H1 (cell line): ENCODE data around the gene LIN37. TPM values are rescaled to one million over a fixed set of nuclear protein-coding genes. Genes with fewer than 3 reads are reported as not detected.

Source experiments
- CTCF ChIA-PET: fragments of 300-600 bp; sonication (Branson Sonifier 250); formaldehyde crosslinking; loops from one replicate; lab custom pipeline; 2021; ENCODE audit not compliant: partially characterized antibody; lab: Charles Lee
- POLR2A ChIA-PET: fragments of 300-600 bp; sonication (Branson Sonifier 250); formaldehyde crosslinking; loops from one replicate; lab custom pipeline; 2021; ENCODE audit warnings: inconsistent platforms; ENCODE audit not compliant: partially characterized antibody; lab: Charles Lee
- DNase-seq, 2 experiments: peaks; one replicate each; pipeline versions ENCODE4 v3.0.0 to v3.0.0-alpha.2; 2010 to 2022; ENCODE audit warnings: low spot score in 2 of 2, low read depth in 1 of 2, mixed read lengths in 1 of 2
- FAIRE-seq: peaks from 2 replicates; lab custom pipeline; 2011; peaks lifted over from hg19 to GRCh38; lab: Jason Lieb, UNC
- H2AFZ ChIP-seq: 2 replicates; pipeline ENCODE4 v1.8.1; 2012; ENCODE audit warnings: low read length, inconsistent platforms
- H2AK5ac ChIP-seq: 2 replicates; pipeline ENCODE4 v1.6.1; 2013; ENCODE audit warnings: low read depth, low read length
- H2BK120ac ChIP-seq: replicated peaks from 2 replicates; pipeline ENCODE3; 2013; ENCODE audit warnings: low read depth, low read length, inconsistent platforms
- H2BK12ac ChIP-seq: 2 replicates; pipeline ENCODE4 v1.6.1; 2013; ENCODE audit warnings: low read depth, low read length
- H2BK15ac ChIP-seq: 2 replicates; pipeline ENCODE4 v1.6.1; 2013; ENCODE audit warnings: low read length
- H2BK20ac ChIP-seq: 2 replicates; pipeline ENCODE4 v1.6.1; 2013; ENCODE audit warnings: low read length
- H2BK5ac ChIP-seq: 2 replicates; pipeline ENCODE4 v1.6.1; 2013; ENCODE audit warnings: low read depth, low read length
- H3K14ac ChIP-seq: 2 replicates; pipeline ENCODE4 v1.6.1; 2013; ENCODE audit warnings: inconsistent platforms; ENCODE audit not compliant: insufficient read length
- H3K18ac ChIP-seq: 2 replicates; pipeline ENCODE4 v1.6.1; 2013; ENCODE audit warnings: low read length; ENCODE audit errors: extremely low read depth
- H3K23ac ChIP-seq: 2 replicates; pipeline ENCODE4 v1.6.1; 2013; ENCODE audit warnings: inconsistent platforms; ENCODE audit not compliant: insufficient read length
- H3K23me2 ChIP-seq: 2 replicates; pipeline ENCODE4 v1.6.1; 2013; ENCODE audit warnings: low read depth, low read length
- H3K27ac ChIP-seq: 2 replicates; pipeline ENCODE4 v1.6.1; 2011; ENCODE audit warnings: low read depth, low read length, inconsistent platforms
- H3K27me3 ChIP-seq, 4 experiments: replicated peaks in 1 of 4; 1 replicate in 1 of 4; 2 replicates in 3 of 4; pipeline versions ENCODE4 v1.6.1 to v1.8.1; 2011 to 2013; ENCODE audit warnings: low read length in 3 of 4, mild to moderate bottlenecking in 3 of 4, inconsistent platforms in 2 of 4, mixed read lengths in 2 of 4, moderate library complexity in 1 of 4; ENCODE audit not compliant: control insufficient read depth in 3 of 4, insufficient read depth in 3 of 4; ENCODE audit errors: extremely low read depth in 1 of 4
- H3K36me3 ChIP-seq, 4 experiments: 2 replicates each; pipeline versions ENCODE4 v1.6.1 to v1.8.1; 2011 to 2013; ENCODE audit warnings: mild to moderate bottlenecking in 4 of 4, low read length in 3 of 4, moderate library complexity in 2 of 4, control low read depth in 1 of 4, inconsistent platforms in 1 of 4; ENCODE audit not compliant: insufficient read depth in 4 of 4, control insufficient read depth in 2 of 4
- H3K4ac ChIP-seq: replicated peaks from 2 replicates; pipeline ENCODE3; 2013; ENCODE audit warnings: low read length, low read depth, mixed read lengths, inconsistent platforms; ENCODE audit not compliant: insufficient read length
- H3K4me1 ChIP-seq, 4 experiments: replicated peaks in 1 of 4; 1 replicate in 1 of 4; 2 replicates in 3 of 4; pipeline versions ENCODE4 v1.6.1 to v1.8.1; 2011 to 2013; ENCODE audit warnings: low read length in 3 of 4, inconsistent platforms in 2 of 4, mixed read lengths in 1 of 4; ENCODE audit not compliant: insufficient read depth in 4 of 4, control insufficient read depth in 3 of 4
- H3K4me2 ChIP-seq, 2 experiments: 2 replicates each; pipeline versions ENCODE4 v1.6.1 to v1.8.1; 2011 to 2013; ENCODE audit warnings: low read depth in 2 of 2, low read length in 2 of 2, control low read depth in 1 of 2, inconsistent platforms in 1 of 2, mild to moderate bottlenecking in 1 of 2; ENCODE audit not compliant: insufficient read depth in 1 of 2
- H3K4me3 ChIP-seq, 4 experiments: fragments of 200-600, 300-600 bp in 1 of 4; sonication (generic), shearing (Covaris generic), sonication (Bioruptor Twin) in 1 of 4; 2 replicates each; pipeline versions ENCODE4 v1.5.1 to v1.8.1; 2011 to 2016; ENCODE audit warnings: low read length in 4 of 4, low read depth in 3 of 4, control low read depth in 2 of 4, inconsistent platforms in 2 of 4, mild to moderate bottlenecking in 2 of 4, mixed read lengths in 1 of 4, moderate library complexity in 1 of 4; ENCODE audit not compliant: insufficient read depth in 2 of 4; ENCODE audit errors: extremely low read depth in 1 of 4
- H3K56ac ChIP-seq: replicated peaks from 2 replicates; pipeline ENCODE3; 2013; ENCODE audit warnings: low read depth, mild to moderate bottlenecking, mixed read lengths, low read length, inconsistent platforms; ENCODE audit not compliant: insufficient read length
- H3K79me1 ChIP-seq: 2 replicates; pipeline ENCODE4 v1.6.1; 2013; ENCODE audit warnings: low read depth, low read length, control low read depth
- H3K79me2 ChIP-seq, 2 experiments: 2 replicates each; pipeline versions ENCODE4 v1.6.1 to v1.8.1; 2012 to 2013; ENCODE audit warnings: low read length in 2 of 2, mild to moderate bottlenecking in 2 of 2, inconsistent platforms in 1 of 2; ENCODE audit not compliant: insufficient read depth in 2 of 2, control insufficient read depth in 1 of 2
- H3K9ac ChIP-seq, 4 experiments: replicated peaks in 1 of 4; 1 replicate in 1 of 4; 2 replicates in 3 of 4; pipeline versions ENCODE4 v1.6.1 to v1.8.1; 2011 to 2013; ENCODE audit warnings: low read depth in 3 of 4, low read length in 3 of 4, control low read depth in 2 of 4, mild to moderate bottlenecking in 2 of 4, moderate library complexity in 2 of 4, inconsistent platforms in 1 of 4; ENCODE audit errors: extremely low read depth in 1 of 4
- H3K9me3 ChIP-seq, 2 experiments: 2 replicates each; pipeline versions ENCODE4 v1.6.1 to v1.8.1; 2012 to 2013; ENCODE audit warnings: mild to moderate bottlenecking in 2 of 2, moderate library complexity in 2 of 2, control low read depth in 1 of 2, inconsistent platforms in 1 of 2, low read depth in 1 of 2, low read length in 1 of 2, mixed read lengths in 1 of 2; ENCODE audit not compliant: insufficient read depth in 2 of 2
- H4K20me1 ChIP-seq, 2 experiments: replicated peaks in 1 of 2; 2 replicates each; pipeline versions ENCODE3 to v1.8.1; 2011 to 2013; ENCODE audit warnings: inconsistent platforms in 2 of 2, low read length in 2 of 2, mild to moderate bottlenecking in 1 of 2; ENCODE audit not compliant: insufficient read depth in 2 of 2, control insufficient read depth in 1 of 2
- H4K5ac ChIP-seq: 2 replicates; pipeline ENCODE4 v1.6.1; 2013; ENCODE audit warnings: low read length, low read depth, mixed read lengths, inconsistent platforms; ENCODE audit not compliant: insufficient read length
- H4K8ac ChIP-seq: 2 replicates; pipeline ENCODE4 v1.8.0; 2013; ENCODE audit warnings: mild to moderate bottlenecking, moderate library complexity, low read length, inconsistent platforms; ENCODE audit not compliant: insufficient read depth; ENCODE audit errors: extremely low read depth
- H4K91ac ChIP-seq: replicated peaks from 2 replicates; pipeline ENCODE3; 2013; ENCODE audit warnings: low read length, mixed read lengths, inconsistent platforms; ENCODE audit not compliant: insufficient read length
- ATF2 ChIP-seq: IDR thresholded peaks from 2 replicates; pipeline ENCODE4 v1.6.1; 2012; ENCODE audit warnings: low read length, inconsistent platforms
- CBX5 ChIP-seq: fragments of 300-800, 300-1000 bp; sonication (generic); IDR thresholded peaks from 2 replicates; pipeline ENCODE4 v1.7.1; 2016; ENCODE audit warnings: antibody characterized with exemption, low read length, low read depth
- EGR1 ChIP-seq: IDR thresholded peaks from 2 replicates; pipeline ENCODE4 v1.6.1; 2011; ENCODE audit warnings: low read depth, low read length, borderline replicate concordance
- HDAC2 ChIP-seq, 2 experiments: fragments of 300-600 bp in 1 of 2; sonication (generic) in 1 of 2; IDR thresholded peaks; 2 replicates each; pipeline ENCODE4 v1.6.1; 2011 to 2012; ENCODE audit warnings: low read depth in 2 of 2, low read length in 2 of 2, mild to moderate bottlenecking in 2 of 2, moderate library complexity in 2 of 2, borderline replicate concordance in 1 of 2, inconsistent platforms in 1 of 2
- POU5F1 ChIP-seq: IDR thresholded peaks from 2 replicates; pipeline ENCODE4 v1.6.1; 2011; ENCODE audit warnings: low read depth, mild to moderate bottlenecking, low read length, moderate library complexity
- SIN3A ChIP-seq, 2 experiments: IDR thresholded peaks in 1 of 2; conservative IDR thresholded peaks in 1 of 2; 2 replicates each; pipeline ENCODE4 v1.6.1; 2011 to 2012; ENCODE audit warnings: low read length in 2 of 2, improper control_type of control experiment in 1 of 2, low read depth in 1 of 2, mild to moderate bottlenecking in 1 of 2
- SP2 ChIP-seq: IDR thresholded peaks from 2 replicates; pipeline ENCODE4 v1.6.1; 2012; ENCODE audit warnings: mild to moderate bottlenecking, low read length, inconsistent platforms
- USF2 ChIP-seq: IDR thresholded peaks from 2 replicates; pipeline ENCODE4 v1.6.1; 2011; ENCODE audit warnings: low read length, improper control_type of control experiment
- WGBS, 2 experiments: shearing (Covaris generic) in 1 of 2; methylation state at CpG; one replicate each; pipeline versions ENCODE4 v1.1.6 to v1.1.7; 2013 to 2015; ENCODE audit warnings: low lambda C conversion rate in 2 of 2, mixed read lengths in 2 of 2, inconsistent platforms in 1 of 2, low coverage in 1 of 2, missing lambda C conversion rate in 1 of 2; ENCODE audit not compliant: insufficient replicate concordance in 2 of 2, insufficient coverage in 1 of 2, insufficient read length in 1 of 2; ENCODE audit errors: extremely low coverage in 1 of 2, missing lambda C conversion rate in 1 of 2; 5-methylcytosine and 5-hydroxymethylcytosine counted together
- polyA plus RNA-seq, 7 experiments: library from polyadenylated mRNA; depleted of rRNA in 3 of 7; stranded (reverse) in 5 of 7; unstranded in 2 of 7; fragments of >200 nt in 5 of 7; fragments of 200-250 nt in 2 of 7; gene quantifications; 1 replicate in 5 of 7; 2 replicates in 1 of 7; 4 replicates in 1 of 7; pipeline versions ENCODE4 v1.2.1 to v1.2.3, GENCODE V29; 2011 to 2013; ENCODE audit warnings: missing spikeins in 2 of 7, mixed read lengths in 2 of 7
- total RNA-seq: library from RNA; stranded (reverse); fragmentation: NEBNext Ultra II Directional; extraction: Animal tissue kit (Norgen Biotek cat#: 25700); gene quantifications from 2 replicates; pipeline ENCODE4 v1.2.1, GENCODE V29; 2021

Gene LIN37
- total and polyA plus RNA-seq, 2 of the 8 experiments (the other 6 are each of a cell fraction or from before 2014, with no cell fraction given): 3.8 to 9.8 TPM

GRCh38 chr19:35719402-35720162 lies 28.8 kb upstream of the LIN37 start:
- Histone ChIP-seq H4K20me1 (peaks cover 7 to 11% of the 10 kb centered on the region in 2 experiments), H4K8ac (peak overlapping the region; percentile 29), H3K4me1 (peaks cover 0 to 21% (median 14%) of the 10 kb centered on the region in 4 experiments; a peak in 6 of 7 replicates), H2BK20ac (no peak overlapping the region), H3K79me2 (peaks cover 0 to 20% of the 10 kb centered on the region in 2 experiments; a peak in 3 of 4 replicates), H2BK15ac (no peak overlapping the region), H3K4ac (no peak overlapping the region), H4K91ac (no peak overlapping the region), H3K79me1 (peaks cover 8% of the 10 kb centered on the region), H3K4me2 (peak overlapping the region; percentile 80 to 97), H3K9ac (no peak overlapping the region), H3K27me3 (no peaks in the 10 kb centered on the region), H3K36me3 (peaks cover 14 to 37% (median 22%) of the 10 kb centered on the region in 4 experiments), H3K27ac (no peak overlapping the region), H3K18ac (no peak overlapping the region), H4K5ac (no peak overlapping the region), H3K14ac (no peak overlapping the region), H2BK5ac (no peak overlapping the region), H3K23ac (no peak overlapping the region), H2AFZ (no peak overlapping the region), H3K23me2 (peaks cover 13% of the 10 kb centered on the region), H2BK120ac (no peak overlapping the region), H3K9me3 (no peaks in the 10 kb centered on the region), H3K56ac (no peak overlapping the region), H2AK5ac (no peak overlapping the region), H3K4me3 (peak overlapping the region in 2 of 4 experiments; percentile 70 to 89; a peak in 3 of 8 replicates), H2BK12ac (no peak overlapping the region)
- ChIA-PET CTCF (interaction anchor here (0.7 to 11.8 kb wide), 6 partner anchors 19 to 253 kb away, joined by 3 to 80 read pairs (median 4); partner anchors contain the start of gene IGFLR1), POLR2A (interaction anchor here (1.0 to 5.0 kb wide), 6 partner anchors 8 to 29 kb away, joined by 3 to 54 read pairs (median 3); partner anchors contain the start of genes LIN37, PSENEN and U2AF1L4)
- 91% methylated on average over 29 of the region's 32 CpGs; no CpG with 5 or more reads in 1 of the 2 experiments for WGBS, 2 experiments
- FAIRE-seq (no peak), DNase-seq (no peak)
- TF ChIP-seq SIN3A (conservative IDR thresholded peaks at IDR 0.05 in 1 of 2, IDR thresholded peaks at IDR 0.05 in 1 of 2; ENCODE audit: low read depth in 1 of 2, low read length in 2 of 2): no peak
- TF ChIP-seq POU5F1: no peak
- no peak for TF ChIP-seq SP2
- TF ChIP-seq HDAC2 (IDR thresholded peaks at IDR 0.05; ENCODE audit: borderline replicate concordance in 1 of 2, low read depth in 2 of 2, low read length in 2 of 2): no peak
- no peak for TF ChIP-seq CBX5
- no peak for TF ChIP-seq ATF2
- TF ChIP-seq USF2: no peak
- no peak for TF ChIP-seq EGR1
